Measurements from ENCODE around the gene LRIT1.

The LRIT1 gene

DNA sequence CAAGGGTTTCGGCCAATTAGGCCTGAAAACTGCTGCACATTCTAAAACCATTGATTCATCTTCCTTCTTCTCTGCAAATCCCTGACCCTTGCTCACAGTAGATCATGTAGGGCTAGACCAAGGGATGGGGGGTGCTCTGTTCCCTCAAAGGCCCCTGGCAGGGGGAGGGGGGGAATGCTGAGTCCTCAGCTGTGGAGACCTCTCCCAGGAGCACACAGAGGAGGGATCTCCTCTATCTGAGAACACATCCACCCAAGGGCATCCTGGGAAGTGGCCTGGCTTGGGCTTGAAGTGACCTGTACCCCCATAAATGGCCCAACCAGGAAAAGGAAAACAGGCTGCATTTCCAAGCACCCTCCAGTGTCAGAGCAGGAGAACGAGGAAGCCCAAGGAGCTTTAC, 48.0 kb downstream of the LRIT1 start:
- Histone ChIP-seq H3K27ac (peak overlapping the region; percentile 5; the same call in 1 of the 2 replicates), H3K36me3 (peaks cover 19% of the 10 kb centered on the region), H3K27me3 (ENCODE audit: insufficient read depth, low read depth, severe bottlenecking) (no peaks in the 10 kb centered on the region), H3K9me3 (ENCODE audit: severe bottlenecking) (no peaks in the 10 kb centered on the region), H3K4me3 (ENCODE audit: low read depth, low read length) (no peak overlapping the region)
- TF ChIP-seq CTCF (IDR thresholded peaks at IDR 0.05; ENCODE audit: low read depth, low read length): no peak
- DNase-seq: no peak

- Histone ChIP-seq H3K27me3 (ENCODE audit: insufficient read depth, low read depth, severe bottlenecking) (no peaks in the 10 kb centered on the region), H3K27ac (no peak overlapping the region), H3K36me3 (no peaks in the 10 kb centered on the region; the same call in 1 of the 2 replicates), H3K9me3 (ENCODE audit: severe bottlenecking) (no peaks in the 10 kb centered on the region), H3K4me3 (ENCODE audit: low read depth, low read length) (no peak overlapping the region)
- TF ChIP-seq CTCF (IDR thresholded peaks at IDR 0.05; ENCODE audit: low read depth, low read length): no peak
- DNase-seq: no peak
Observed at GRCh38 chr10:84191106-84191505, 50.2 kb downstream of the LRIT1 start.

DNA sequence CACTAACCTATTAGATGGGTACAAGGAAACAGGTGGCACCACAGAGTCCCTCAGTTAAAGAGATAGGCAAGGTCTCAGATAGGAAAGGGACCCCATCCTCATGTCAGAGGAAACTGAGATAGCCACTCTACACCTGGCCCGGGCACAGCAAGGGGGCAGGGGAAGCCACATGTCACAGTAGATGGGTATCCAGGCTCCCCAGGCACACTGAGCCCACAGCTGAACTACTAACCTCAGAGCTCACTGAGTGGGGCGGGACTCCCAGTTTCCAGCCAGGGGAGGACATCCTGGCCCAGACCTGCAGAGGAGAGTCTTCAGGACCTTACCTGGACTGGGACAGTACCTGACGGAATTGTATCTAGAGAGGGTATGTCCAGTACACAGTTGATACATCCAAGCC, 50.7 kb downstream of the LRIT1 start:
- Histone ChIP-seq H3K27ac (no peak overlapping the region), H3K4me3 (ENCODE audit: low read depth, low read length) (no peak overlapping the region), H3K36me3 (no peaks in the 10 kb centered on the region; the same call in 1 of the 2 replicates), H3K9me3 (ENCODE audit: severe bottlenecking) (no peaks in the 10 kb centered on the region), H3K27me3 (ENCODE audit: insufficient read depth, low read depth, severe bottlenecking) (no peaks in the 10 kb centered on the region)
- no peak for TF ChIP-seq CTCF (IDR thresholded peaks at IDR 0.05; ENCODE audit: low read depth, low read length)
- no peak for DNase-seq

DNA sequence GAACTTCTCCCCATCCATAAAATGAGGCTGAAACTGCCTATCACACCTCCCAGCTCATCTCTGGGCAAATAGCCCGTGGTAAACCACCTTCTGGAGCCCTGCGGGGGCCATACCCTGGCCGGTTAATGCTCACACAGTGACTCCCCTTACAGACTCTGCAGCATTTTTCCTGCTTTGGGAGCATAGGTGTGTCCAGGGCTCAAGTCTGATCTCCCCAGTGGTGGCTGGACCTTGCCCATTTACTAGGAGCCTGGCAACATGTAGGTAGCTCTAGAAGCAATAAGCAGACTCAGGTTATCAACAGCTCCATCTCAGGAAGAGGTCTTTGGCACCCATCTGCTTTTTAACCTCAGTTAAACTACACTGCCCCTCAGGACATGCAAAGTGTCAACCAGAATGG, 52.5 kb downstream of the LRIT1 start:
- no peaks in the 10 kb centered on the region for H3K27me3 ChIP-seq (ENCODE audit: insufficient read depth, low read depth, severe bottlenecking)
- H3K36me3 ChIP-seq: no peaks in the 10 kb centered on the region
- H3K27ac ChIP-seq: no peak overlapping the region
- TF ChIP-seq CTCF (IDR thresholded peaks at IDR 0.05; ENCODE audit: low read depth, low read length): no peak
- no peak overlapping the region for H3K4me3 ChIP-seq (ENCODE audit: low read depth, low read length)
- DNase-seq: no peak
- no peaks in the 10 kb centered on the region for H3K9me3 ChIP-seq (ENCODE audit: severe bottlenecking)

- Histone ChIP-seq H3K36me3 (no peaks in the 10 kb centered on the region), H3K27ac (peak overlapping the region; percentile 88), H3K27me3 (ENCODE audit: insufficient read depth, low read depth, severe bottlenecking) (no peaks in the 10 kb centered on the region), H3K9me3 (ENCODE audit: severe bottlenecking) (peaks cover 7% of the 10 kb centered on the region), H3K4me3 (ENCODE audit: low read depth, low read length) (0 out of 2 replicates have a peak overlapping the region, but pooled peaks have one; percentile 15)
- no peak for TF ChIP-seq CTCF (IDR thresholded peaks at IDR 0.05; ENCODE audit: low read depth, low read length)
- DNase-seq: peak; percentile 94
Observed at GRCh38 chr10:84185526-84186175, 55.7 kb downstream of the LRIT1 start.

GRCh38 chr10:84184517-84184916, 56.8 kb downstream of the LRIT1 start:
- peak; percentile 40 for DNase-seq
- TF ChIP-seq CTCF (IDR thresholded peaks at IDR 0.05; ENCODE audit: low read depth, low read length): no peak
- no peak overlapping the region for H3K4me3 ChIP-seq (ENCODE audit: low read depth, low read length)
- H3K27me3 ChIP-seq (ENCODE audit: insufficient read depth, low read depth, severe bottlenecking): no peaks in the 10 kb centered on the region
- H3K27ac ChIP-seq: peak overlapping the region; percentile 88
- peaks cover 12% of the 10 kb centered on the region for H3K9me3 ChIP-seq (ENCODE audit: severe bottlenecking)
- no peaks in the 10 kb centered on the region for H3K36me3 ChIP-seq
